SH-SY5Y (cell line): ENCODE data around the gene MYBPC2.

ENCODE experiments used
- GATA2 ChIP-seq: IDR thresholded peaks from 2 replicates; pipeline ENCODE4 v1.6.1; 2011; ENCODE audit warnings: mild to moderate bottlenecking, low read depth, low read length
- GATA3 ChIP-seq: IDR thresholded peaks from 2 replicates; pipeline ENCODE4 v1.6.1; 2011; ENCODE audit warnings: low read depth, mild to moderate bottlenecking, low read length, moderate library complexity

MYBPC2 gene

DNA sequence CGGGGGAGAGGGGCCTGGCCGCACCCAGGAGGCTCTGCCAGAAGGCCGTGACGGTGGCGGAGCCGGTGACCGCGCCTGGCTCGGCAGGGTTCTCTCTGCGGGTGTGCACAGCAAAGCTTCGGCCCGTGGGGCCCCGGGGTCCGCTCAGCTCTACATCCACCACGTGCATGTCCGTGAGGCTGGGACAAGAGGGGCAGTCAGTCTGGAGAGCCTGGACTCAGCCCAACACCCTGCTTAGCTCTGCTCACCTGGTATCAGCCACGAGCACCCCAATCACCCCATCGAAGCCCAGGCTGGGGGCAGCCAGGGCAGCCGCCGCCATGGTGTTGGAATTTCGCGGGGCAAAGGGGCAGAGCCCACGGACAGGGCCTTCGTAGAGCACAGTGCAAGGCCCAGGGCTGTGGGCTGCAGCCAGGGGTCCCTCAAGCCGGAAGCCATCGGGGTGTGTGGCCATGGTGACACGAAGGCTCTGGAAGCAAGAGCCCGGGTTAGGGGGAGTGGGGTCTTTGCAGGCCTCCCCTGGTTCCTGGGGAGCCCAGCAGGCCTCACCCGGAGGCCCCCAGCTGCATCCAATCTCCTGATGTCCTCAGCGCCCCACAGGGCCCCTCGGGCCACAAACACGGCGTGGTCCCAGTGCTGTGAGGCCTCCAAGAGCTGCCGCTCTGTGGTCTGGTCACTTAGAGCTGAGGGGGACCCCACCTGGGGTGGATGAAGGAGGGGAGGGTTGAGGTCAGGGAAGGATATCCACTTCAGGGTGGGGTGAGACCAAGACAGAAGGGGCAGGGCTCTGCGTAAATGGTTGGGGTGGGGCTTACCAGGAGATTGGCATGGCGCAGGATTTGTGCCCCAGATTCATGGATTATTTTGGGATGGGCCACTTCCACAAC is 79.7 kb downstream of the MYBPC2 start:
- TF ChIP-seq GATA2 (no peak), GATA3 (no peak)

DNA sequence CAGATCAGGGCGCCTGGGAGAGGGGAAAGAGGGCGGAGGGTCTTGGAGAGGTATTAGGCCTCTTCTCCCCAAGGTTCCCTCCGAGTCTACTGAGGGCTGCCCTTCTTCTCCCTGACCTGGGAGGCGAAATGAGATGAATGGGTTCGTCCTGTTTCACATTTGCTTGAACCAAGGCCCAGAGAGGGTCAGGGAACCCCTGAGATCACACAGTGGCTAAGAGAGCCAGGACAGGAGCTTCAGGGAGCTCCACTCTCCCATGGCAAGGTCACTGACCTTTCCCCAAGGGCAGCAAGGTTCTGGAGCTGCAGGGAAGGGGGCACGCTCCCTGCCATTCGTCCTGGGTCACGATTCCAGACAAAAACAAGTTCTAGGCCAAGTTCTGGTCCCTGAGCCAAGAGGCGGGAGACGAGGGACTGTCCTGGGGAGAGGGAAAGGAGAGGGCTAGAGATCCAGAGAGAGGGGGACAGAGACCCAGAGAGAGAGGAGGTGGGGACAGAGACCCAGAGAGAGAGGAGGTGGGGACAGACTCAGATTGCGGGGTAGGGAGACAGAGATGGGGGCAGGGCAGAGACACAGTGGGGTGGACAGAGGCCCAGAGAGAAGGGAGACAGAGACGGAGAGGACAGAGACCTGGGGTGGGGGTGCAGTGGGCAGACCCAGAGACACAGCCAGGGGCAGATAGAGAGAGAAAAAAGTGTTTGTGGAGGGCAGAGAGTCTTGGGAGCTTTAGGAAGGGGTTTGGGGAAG is 80.5 kb downstream of the MYBPC2 start:
- no peak for TF ChIP-seq GATA3
- no peak for TF ChIP-seq GATA2

DNA sequence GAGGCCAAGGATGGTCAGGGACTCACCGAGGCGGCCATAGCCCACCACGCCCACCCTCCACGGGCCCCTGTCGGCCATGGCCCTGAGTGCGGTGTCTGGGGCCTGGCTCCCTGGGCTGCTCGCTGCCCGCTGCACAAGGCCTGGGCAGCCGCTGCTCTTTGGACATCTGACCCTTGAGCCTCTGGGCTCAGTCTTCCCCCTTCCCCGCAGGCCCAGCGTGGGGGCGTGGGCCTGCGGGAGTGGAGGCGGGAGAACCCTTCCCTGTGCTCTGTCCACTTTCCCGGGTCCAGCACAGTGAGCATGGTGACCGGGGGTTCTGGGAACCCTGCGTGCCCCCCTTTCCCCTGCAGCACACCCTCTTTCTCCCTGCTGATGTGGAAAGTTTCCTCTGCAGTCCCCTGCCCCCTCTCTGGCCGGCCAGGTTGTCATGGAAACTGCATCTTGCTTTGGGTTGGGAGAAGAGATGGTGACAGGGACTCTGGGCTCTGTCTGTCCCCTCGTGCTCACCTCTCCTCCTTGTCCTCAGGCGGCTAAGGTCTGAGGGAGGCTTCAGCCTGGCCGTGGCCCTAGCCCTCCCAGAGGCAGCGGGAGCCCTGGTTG is 81.2 kb downstream of the MYBPC2 start, which contains the start of gene ASPDH:
TSS of gene ASPDH (minus strand) at position 168 of the 600 bp plus-strand sequence. CDS start at position 78, 90 bp downstream.
- TF ChIP-seq GATA3, result no peak
- no peak for TF ChIP-seq GATA2

DNA sequence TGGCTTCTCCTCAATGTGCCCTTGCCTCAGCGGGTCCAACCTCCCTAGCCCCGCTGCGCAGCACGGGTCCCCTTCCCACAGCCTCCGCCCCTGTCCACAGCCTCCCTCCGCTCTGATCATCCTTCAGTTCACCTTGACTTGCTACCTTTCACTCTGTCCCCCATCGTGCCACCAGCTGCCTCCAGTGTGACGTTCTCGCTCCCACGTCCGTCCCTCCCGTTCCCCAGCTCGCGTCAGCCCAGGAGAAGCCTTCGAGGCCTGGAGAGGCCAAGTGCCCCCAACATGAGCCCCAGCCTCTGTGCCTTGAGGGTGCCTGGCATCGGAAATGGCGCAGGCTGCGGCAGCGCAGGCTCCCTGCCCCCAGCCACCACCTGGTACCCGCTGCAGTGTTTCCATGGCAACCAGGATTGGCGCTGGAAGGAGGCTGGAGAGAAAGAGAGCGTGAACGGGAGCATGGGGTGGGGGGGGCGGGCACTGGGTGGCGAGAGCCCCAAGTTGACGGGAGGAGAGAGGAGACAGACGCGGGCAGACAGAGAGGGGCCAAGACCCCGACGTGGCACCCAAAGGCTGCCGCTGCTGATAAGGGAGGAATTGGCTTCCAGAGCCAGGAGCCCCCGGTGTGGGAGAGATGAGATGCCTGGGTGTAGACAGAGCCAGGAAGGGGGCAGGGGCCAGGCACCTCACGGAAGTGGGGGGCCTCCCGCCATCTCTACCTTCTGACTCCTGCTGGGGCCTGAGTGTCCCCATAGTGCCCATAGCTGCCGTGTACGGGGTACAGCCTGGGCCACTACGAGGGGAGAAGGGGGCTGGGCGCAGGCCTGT is 81.9 kb downstream of the MYBPC2 start:
- TF ChIP-seq GATA2, result peak; percentile 57
- no peak for TF ChIP-seq GATA3

DNA sequence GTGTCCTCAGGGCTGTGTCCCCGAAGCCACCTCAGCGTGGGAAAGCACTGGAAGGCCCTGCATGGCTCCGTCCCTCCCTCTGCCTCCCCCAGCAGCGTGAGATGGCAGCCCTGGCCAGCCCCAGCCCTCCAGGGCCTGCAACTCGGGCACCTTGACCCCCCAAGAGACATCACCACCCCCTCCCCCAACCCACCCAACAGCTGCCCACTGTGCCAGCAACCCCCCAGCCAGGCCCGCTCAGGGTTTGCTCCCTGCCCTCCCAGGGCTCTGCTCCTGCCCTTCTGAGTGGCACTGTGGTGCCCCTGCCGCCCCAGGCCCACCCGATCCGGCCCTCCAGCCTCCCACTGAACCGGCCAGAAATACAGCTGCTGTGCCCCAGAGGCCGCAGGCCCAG is 82.5 kb downstream of the MYBPC2 start:
- TF ChIP-seq GATA3 (no peak), GATA2 (no peak)
